ENCODE measurements around the gene ZBED6. TPM values are rescaled to one million over a fixed set of nuclear protein-coding genes. Genes with fewer than 3 reads are reported as not detected.
"Not testable (repeated sequence)": the region's sequence is repeated elsewhere in the genome, so short reads cannot be mapped to it uniquely, and the experiment has no call there.

The ZBED6 gene
- total and polyA plus RNA-seq, 2 experiments from 2014 or later: 2.6 to 12.8 TPM

DNA sequence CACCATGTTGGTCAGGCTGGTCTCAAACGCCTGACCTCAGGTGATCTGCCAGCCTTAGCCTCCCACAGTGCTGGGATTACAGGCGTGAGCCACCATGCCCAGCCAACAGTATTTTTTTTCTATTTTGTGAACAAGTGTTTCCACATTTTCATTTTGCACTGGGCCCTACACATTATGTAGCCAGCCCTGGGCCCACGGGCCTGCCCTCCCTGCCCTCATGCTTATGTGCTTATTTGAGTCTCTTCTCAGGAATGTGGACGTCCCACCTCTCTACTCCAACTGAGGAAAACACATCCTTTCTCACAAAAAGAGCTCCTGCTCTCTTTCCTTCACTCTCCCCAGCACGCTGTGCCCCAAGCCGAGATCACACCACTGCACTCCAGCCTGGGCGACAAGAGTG, 13.5 kb upstream of the ZBED6 start:
- Histone ChIP-seq H3K4me1 (ENCODE audit: insufficient read depth) (no peaks in the 10 kb centered on the region), H2AFZ (no peak overlapping the region), H4K20me1 (ENCODE audit: insufficient read depth, poor library complexity, severe bottlenecking) (no peaks in the 10 kb centered on the region), H3K36me3 (replicated peaks; ENCODE audit: insufficient read depth, low read depth) (no peaks in the 10 kb centered on the region), H3K27me3 (no peaks in the 10 kb centered on the region), H3K4me3 (no peak overlapping the region), H3K4me2 (no peak overlapping the region), H3K27ac (no peak overlapping the region), H3K79me2 (no peaks in the 10 kb centered on the region), H3K9me2 (replicated peaks; ENCODE audit: insufficient read depth) (no peaks in the 10 kb centered on the region), H3K9me3 (ENCODE audit: low read depth) (no peaks in the 10 kb centered on the region)
- WGBS (ENCODE audit: low lambda C conversion rate, missing lambda C conversion rate): 85% methylated on average over 7 of the region's 7 CpGs
- TF ChIP-seq EZH2phosphoT487 (IDR thresholded peaks at IDR 0.05; ENCODE audit: low read depth, severe bottlenecking, unreplicated experiment): no peak
- TF ChIP-seq, protein P1, sequence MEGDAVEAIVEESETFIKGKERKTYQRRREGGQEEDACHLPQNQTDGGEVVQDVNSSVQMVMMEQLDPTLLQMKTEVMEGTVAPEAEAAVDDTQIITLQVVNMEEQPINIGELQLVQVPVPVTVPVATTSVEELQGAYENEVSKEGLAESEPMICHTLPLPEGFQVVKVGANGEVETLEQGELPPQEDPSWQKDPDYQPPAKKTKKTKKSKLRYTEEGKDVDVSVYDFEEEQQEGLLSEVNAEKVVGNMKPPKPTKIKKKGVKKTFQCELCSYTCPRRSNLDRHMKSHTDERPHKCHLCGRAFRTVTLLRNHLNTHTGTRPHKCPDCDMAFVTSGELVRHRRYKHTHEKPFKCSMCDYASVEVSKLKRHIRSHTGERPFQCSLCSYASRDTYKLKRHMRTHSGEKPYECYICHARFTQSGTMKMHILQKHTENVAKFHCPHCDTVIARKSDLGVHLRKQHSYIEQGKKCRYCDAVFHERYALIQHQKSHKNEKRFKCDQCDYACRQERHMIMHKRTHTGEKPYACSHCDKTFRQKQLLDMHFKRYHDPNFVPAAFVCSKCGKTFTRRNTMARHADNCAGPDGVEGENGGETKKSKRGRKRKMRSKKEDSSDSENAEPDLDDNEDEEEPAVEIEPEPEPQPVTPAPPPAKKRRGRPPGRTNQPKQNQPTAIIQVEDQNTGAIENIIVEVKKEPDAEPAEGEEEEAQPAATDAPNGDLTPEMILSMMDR (IDR thresholded peaks at IDR 0.05; ENCODE audit: poor library complexity): no peak
- no peak for TF ChIP-seq EZH2 (IDR thresholded peaks at IDR 0.05; ENCODE audit: borderline replicate concordance)
- no peak for DNase-seq (ENCODE audit: low spot score)

DNA sequence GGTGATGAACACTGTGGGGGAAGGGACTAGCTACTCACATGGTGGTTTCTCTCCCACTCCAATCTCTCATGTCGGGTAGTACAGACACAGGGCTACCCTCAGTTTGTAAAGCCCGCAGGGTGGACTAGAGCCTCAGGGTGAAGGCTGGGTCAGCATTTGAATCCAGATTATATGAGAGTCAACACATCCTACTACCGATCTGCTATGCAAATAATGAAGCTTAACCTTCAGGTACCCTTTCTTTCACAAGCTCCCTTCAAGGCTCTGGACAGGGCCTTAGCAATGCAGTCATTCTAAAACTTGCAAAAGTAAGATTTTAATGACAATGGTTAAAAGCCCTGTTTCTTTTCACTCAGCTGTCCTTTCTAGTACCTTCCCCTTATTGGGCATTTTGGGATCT, 5.5 kb upstream of the ZBED6 start:
- 45% methylated on average over 3 of the region's 3 CpGs for WGBS (ENCODE audit: low lambda C conversion rate, missing lambda C conversion rate)

DNA sequence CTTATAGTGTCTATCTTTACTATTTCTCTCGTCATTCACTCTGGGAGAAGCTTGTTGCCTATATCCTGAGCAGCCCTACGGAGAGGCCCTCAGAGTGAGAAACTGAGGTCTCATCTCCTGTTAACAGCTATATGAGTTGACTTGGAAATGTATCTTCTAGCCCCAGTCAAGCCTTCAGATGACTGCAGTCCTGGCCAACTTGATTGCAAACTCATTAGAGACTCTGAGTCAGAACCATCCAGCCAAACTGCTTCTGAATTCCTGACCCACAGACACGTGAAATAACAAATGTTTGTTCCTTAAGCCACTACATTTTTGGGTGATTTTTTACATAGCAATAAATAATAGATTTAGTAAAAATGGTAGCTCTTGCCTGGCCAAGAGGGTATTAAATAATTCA, 3.9 kb upstream of the ZBED6 start:
- peaks cover 3% of the 10 kb centered on the region for H3K4me1 ChIP-seq (ENCODE audit: insufficient read depth)
- H3K9me3 ChIP-seq (ENCODE audit: low read depth): no peaks in the 10 kb centered on the region
- no peaks in the 10 kb centered on the region for H3K36me3 ChIP-seq (replicated peaks; ENCODE audit: insufficient read depth, low read depth)
- no peaks in the 10 kb centered on the region for H3K27me3 ChIP-seq
- no peak for DNase-seq (ENCODE audit: low spot score)
- H4K20me1 ChIP-seq (ENCODE audit: insufficient read depth, poor library complexity, severe bottlenecking): peaks cover under 1% of the 10 kb centered on the region
- H3K27ac ChIP-seq: no peak overlapping the region
- WGBS (ENCODE audit: low lambda C conversion rate, missing lambda C conversion rate): 82% methylated on average over 3 of the region's 3 CpGs
- peaks cover 6% of the 10 kb centered on the region for H3K79me2 ChIP-seq
- H2AFZ ChIP-seq: no peak overlapping the region
- no peak overlapping the region for H3K4me2 ChIP-seq
- no peak overlapping the region for H3K4me3 ChIP-seq
- TF ChIP-seq EZH2 (IDR thresholded peaks at IDR 0.05; ENCODE audit: borderline replicate concordance): no peak
- no peak for TF ChIP-seq EZH2phosphoT487 (IDR thresholded peaks at IDR 0.05; ENCODE audit: low read depth, severe bottlenecking, unreplicated experiment)
- TF ChIP-seq, protein P1 (IDR thresholded peaks at IDR 0.05; ENCODE audit: poor library complexity): no peak
- H3K9me2 ChIP-seq (replicated peaks; ENCODE audit: insufficient read depth): no peaks in the 10 kb centered on the region

More for the DNA sequence above, 5.5 kb upstream of the ZBED6 start:
- Histone ChIP-seq H3K27ac (no peak overlapping the region), H3K4me2 (no peak overlapping the region), H3K27me3 (no peaks in the 10 kb centered on the region), H3K79me2 (no peaks in the 10 kb centered on the region), H2AFZ (no peak overlapping the region), H3K4me3 (no peak overlapping the region), H4K20me1 (ENCODE audit: insufficient read depth, poor library complexity, severe bottlenecking) (no peaks in the 10 kb centered on the region), H3K4me1 (ENCODE audit: insufficient read depth) (peaks cover 2% of the 10 kb centered on the region), H3K9me2 (replicated peaks; ENCODE audit: insufficient read depth) (no peaks in the 10 kb centered on the region), H3K9me3 (ENCODE audit: low read depth) (no peaks in the 10 kb centered on the region), H3K36me3 (replicated peaks; ENCODE audit: insufficient read depth, low read depth) (no peaks in the 10 kb centered on the region)
- DNase-seq (ENCODE audit: low spot score): no peak
- no peak for TF ChIP-seq EZH2 (IDR thresholded peaks at IDR 0.05; ENCODE audit: borderline replicate concordance)
- TF ChIP-seq EZH2phosphoT487 (IDR thresholded peaks at IDR 0.05; ENCODE audit: low read depth, severe bottlenecking, unreplicated experiment): no peak
- TF ChIP-seq, protein P1 (IDR thresholded peaks at IDR 0.05; ENCODE audit: poor library complexity): no peak

DNA sequence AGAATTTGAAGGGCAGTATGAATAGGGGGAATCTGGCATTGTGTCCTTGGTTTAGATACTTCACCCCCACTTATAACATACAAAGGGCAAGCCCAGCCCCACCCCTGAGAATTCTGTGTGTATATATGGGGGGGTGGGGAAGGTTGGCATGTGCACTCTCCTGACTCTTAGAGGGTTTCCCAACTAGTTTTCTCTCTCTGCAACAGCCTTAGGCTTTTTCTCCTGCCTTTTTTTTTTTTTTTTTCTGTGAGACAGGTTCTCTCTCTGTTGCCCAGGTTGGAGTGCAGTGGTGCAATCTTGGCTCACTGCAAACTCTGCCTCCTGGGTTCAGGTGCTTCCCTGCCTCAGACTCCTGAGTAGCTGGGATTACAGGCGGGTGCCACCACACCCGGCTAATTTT, 2.9 kb upstream of the ZBED6 start:
- H3K27ac ChIP-seq: no peak overlapping the region
- no peak overlapping the region for H2AFZ ChIP-seq
- DNase-seq (ENCODE audit: low spot score): no peak
- H4K20me1 ChIP-seq (ENCODE audit: insufficient read depth, poor library complexity, severe bottlenecking): peaks cover 11% of the 10 kb centered on the region
- no peaks in the 10 kb centered on the region for H3K9me3 ChIP-seq (ENCODE audit: low read depth)
- 82% methylated on average over 2 of the region's 2 CpGs for WGBS (ENCODE audit: low lambda C conversion rate, missing lambda C conversion rate)
- H3K4me3 ChIP-seq: no peak overlapping the region
- no peak overlapping the region for H3K4me2 ChIP-seq
- peaks cover 16% of the 10 kb centered on the region for H3K79me2 ChIP-seq
- H3K36me3 ChIP-seq (replicated peaks; ENCODE audit: insufficient read depth, low read depth): no peaks in the 10 kb centered on the region
- no peaks in the 10 kb centered on the region for H3K9me2 ChIP-seq (replicated peaks; ENCODE audit: insufficient read depth)
- H3K27me3 ChIP-seq: no peaks in the 10 kb centered on the region
- peaks cover 10% of the 10 kb centered on the region for H3K4me1 ChIP-seq (ENCODE audit: insufficient read depth)
- TF ChIP-seq EZH2 (IDR thresholded peaks at IDR 0.05; ENCODE audit: borderline replicate concordance): no peak
- TF ChIP-seq, protein P1 (IDR thresholded peaks at IDR 0.05; ENCODE audit: poor library complexity): no peak
- no peak for TF ChIP-seq EZH2phosphoT487 (IDR thresholded peaks at IDR 0.05; ENCODE audit: low read depth, severe bottlenecking, unreplicated experiment)

DNA sequence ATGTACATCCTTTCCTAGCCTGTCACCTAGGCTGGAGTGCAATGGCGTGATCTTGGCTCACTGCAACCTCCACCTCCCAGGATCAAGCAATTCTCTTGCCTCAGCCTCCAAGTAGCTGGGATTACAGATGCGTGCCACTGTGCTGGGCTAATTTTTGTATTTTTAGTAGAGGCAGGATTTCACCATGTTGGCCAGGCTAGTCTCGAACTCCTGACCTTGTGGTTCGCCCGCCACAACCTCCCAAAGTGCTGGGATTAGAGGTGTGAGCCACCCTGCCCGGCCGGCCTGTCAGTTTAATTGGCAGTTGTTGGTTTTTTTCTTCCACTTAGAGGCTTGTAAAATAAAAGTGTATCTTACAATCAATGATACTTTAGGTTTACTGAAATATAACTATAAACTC, 1.9 kb upstream of the ZBED6 start:
- WGBS (ENCODE audit: low lambda C conversion rate, missing lambda C conversion rate): 86% methylated on average over 7 of the region's 7 CpGs

More for the DNA sequence above, 1.9 kb upstream of the ZBED6 start:
- H3K36me3 ChIP-seq (replicated peaks; ENCODE audit: insufficient read depth, low read depth); H3K27ac ChIP-seq; H3K9me3 ChIP-seq (ENCODE audit: low read depth); H3K4me3 ChIP-seq; H2AFZ ChIP-seq; DNase-seq (ENCODE audit: low spot score); H3K9me2 ChIP-seq (replicated peaks; ENCODE audit: insufficient read depth); H3K27me3 ChIP-seq; H3K4me2 ChIP-seq: not testable (repeated sequence)
- peaks cover 21% of the 10 kb centered on the region for H4K20me1 ChIP-seq (ENCODE audit: insufficient read depth, poor library complexity, severe bottlenecking)
- H3K4me1 ChIP-seq (ENCODE audit: insufficient read depth): peaks cover 17% of the 10 kb centered on the region
- H3K79me2 ChIP-seq: peaks cover 27% of the 10 kb centered on the region
